ENCODE data around the gene ARHGAP15. TPM values are rescaled to one million over a fixed set of nuclear protein-coding genes. Genes with fewer than 3 reads are reported as not detected.

ARHGAP15 gene
- total RNA-seq, 2 donors from 2014 or later = 2.6 to 6.9 TPM

GRCh38 chr2:143241403-143242088 lies 112.3 kb downstream of the ARHGAP15 start:
- Histone ChIP-seq H3K4me3 (no peak overlapping the region), H3K36me3 (no peaks in the 10 kb centered on the region), H3K9me3 (no peaks in the 10 kb centered on the region), H3K4me1 (no peaks in the 10 kb centered on the region), H3K27me3 (no peaks in the 10 kb centered on the region), H3K27ac (no peak overlapping the region)
- TF ChIP-seq CTCF (IDR thresholded peaks at IDR 0.05) = no peak
- DNase-seq (ENCODE audit: low spot score) = no peak

GRCh38 chr2:143246246-143246645 lies 117.0 kb downstream of the ARHGAP15 start:
- H3K36me3 ChIP-seq = no peaks in the 10 kb centered on the region

GRCh38 chr2:143246815-143247744 lies 117.9 kb downstream of the ARHGAP15 start:
- Histone ChIP-seq H3K4me1 (no peaks in the 10 kb centered on the region), H3K27me3 (no peaks in the 10 kb centered on the region), H3K27ac (no peak overlapping the region), H3K36me3 (no peaks in the 10 kb centered on the region), H3K4me3 (no peak overlapping the region), H3K9me3 (no peaks in the 10 kb centered on the region)
- DNase-seq (ENCODE audit: low spot score) = no peak
- no peak for TF ChIP-seq CTCF (IDR thresholded peaks at IDR 0.05)

More at GRCh38 chr2:143246246-143246645, 117.0 kb downstream of the ARHGAP15 start:
- H3K27ac ChIP-seq = no peak overlapping the region
- H3K27me3 ChIP-seq = no peaks in the 10 kb centered on the region
- no peak for DNase-seq (ENCODE audit: low spot score)
- no peak for TF ChIP-seq CTCF (IDR thresholded peaks at IDR 0.05)
- no peaks in the 10 kb centered on the region for H3K4me1 ChIP-seq
- H3K4me3 ChIP-seq = no peak overlapping the region
- no peaks in the 10 kb centered on the region for H3K9me3 ChIP-seq

GRCh38 chr2:143248631-143249030 lies 119.4 kb downstream of the ARHGAP15 start:
- no peaks in the 10 kb centered on the region for H3K36me3 ChIP-seq
- no peak overlapping the region for H3K27ac ChIP-seq
- no peak for DNase-seq (ENCODE audit: low spot score)
- no peaks in the 10 kb centered on the region for H3K27me3 ChIP-seq
- H3K9me3 ChIP-seq = no peaks in the 10 kb centered on the region
- no peak for TF ChIP-seq CTCF (IDR thresholded peaks at IDR 0.05)
- no peaks in the 10 kb centered on the region for H3K4me1 ChIP-seq
- no peak overlapping the region for H3K4me3 ChIP-seq

GRCh38 chr2:143251681-143252080 lies 122.5 kb downstream of the ARHGAP15 start:
- Histone ChIP-seq H3K9me3 (no peaks in the 10 kb centered on the region), H3K4me3 (no peak overlapping the region), H3K4me1 (no peaks in the 10 kb centered on the region), H3K36me3 (no peaks in the 10 kb centered on the region), H3K27ac (no peak overlapping the region), H3K27me3 (no peaks in the 10 kb centered on the region)
- TF ChIP-seq CTCF (IDR thresholded peaks at IDR 0.05) = no peak
- no peak for DNase-seq (ENCODE audit: low spot score)

Data from right atrium auricular region (tissue), 2 donors.